Caki2 (cell line): ENCODE measurements around the gene NTN4. TPM values are rescaled to one million over a fixed set of nuclear protein-coding genes. Genes with fewer than 3 reads are reported as not detected.
"Not testable (repeated sequence)": the region's sequence is repeated elsewhere in the genome, so short reads cannot be mapped to it uniquely, and the experiment has no call there.

ENCODE experiments used
- DNase-seq: peaks from one replicate; pipeline ENCODE4 v3.0.0-alpha.2; 2015; ENCODE audit warnings: low read depth
- in situ Hi-C: cut with HindIII; loops from 2 replicates; pipeline ENCODE4 v1.10.0; 2016; ENCODE audit warnings: low sequenced_read_pairs, low pct_unique_long_range_greater_than_20kb, mixed read lengths
- total RNA-seq: library from RNA; depleted of rRNA; stranded (reverse); fragments of >200 nt; shearing (Covaris generic); gene quantifications from 2 replicates; pipeline ENCODE4 v1.2.3, GENCODE V29; 2014; ENCODE audit warnings: low replicate concordance

The NTN4 gene
- total RNA-seq, 1 experiment from 2014 or later: 91.7 TPM

- no peak for DNase-seq
- in situ Hi-C loops: no loop called here
Measured at GRCh38 chr12:95803817-95804216, 13.3 kb upstream of the NTN4 start.

DNA sequence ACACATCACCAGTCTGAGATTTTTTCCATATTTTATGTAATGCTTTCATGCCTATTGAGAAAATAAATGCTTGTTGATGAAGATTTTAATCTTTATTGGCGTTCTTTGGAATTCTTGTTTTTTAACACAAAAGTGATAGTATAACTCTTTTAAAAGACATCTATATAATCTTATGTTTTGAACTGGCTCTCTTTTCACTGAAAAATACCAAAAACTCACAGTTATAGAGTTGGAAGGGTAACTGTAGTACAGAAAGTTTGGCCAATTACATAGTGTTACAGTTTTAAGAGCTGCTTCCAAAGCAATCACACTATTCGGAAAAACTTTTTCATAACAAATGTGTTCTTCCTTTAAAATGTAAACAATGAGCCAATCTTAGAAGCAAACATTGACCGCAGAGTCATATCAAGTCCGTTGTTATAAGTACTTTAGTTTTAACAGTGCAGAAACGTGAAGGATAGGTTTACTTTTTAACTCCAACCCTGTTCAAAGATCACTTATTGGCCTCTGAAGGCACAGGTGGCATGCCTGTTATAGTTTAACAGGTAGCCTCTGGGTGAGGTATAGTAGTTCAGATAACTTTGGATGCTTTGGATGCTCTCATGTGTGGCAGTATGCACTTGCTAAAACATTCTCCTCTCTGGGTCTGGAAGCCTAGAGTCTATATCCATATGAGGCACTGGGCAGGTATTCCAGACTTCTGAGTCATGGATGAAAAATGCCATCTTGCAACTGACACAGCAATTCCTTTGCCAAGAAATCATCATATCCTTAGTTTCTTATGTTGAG, 12.1 kb upstream of the NTN4 start:
- peak; percentile 94 for DNase-seq
- in situ Hi-C loops: no loop called here

GRCh38 chr12:95796982-95797289, 6.4 kb upstream of the NTN4 start:
- in situ Hi-C loops: no loop called here
- no peak for DNase-seq

DNA sequence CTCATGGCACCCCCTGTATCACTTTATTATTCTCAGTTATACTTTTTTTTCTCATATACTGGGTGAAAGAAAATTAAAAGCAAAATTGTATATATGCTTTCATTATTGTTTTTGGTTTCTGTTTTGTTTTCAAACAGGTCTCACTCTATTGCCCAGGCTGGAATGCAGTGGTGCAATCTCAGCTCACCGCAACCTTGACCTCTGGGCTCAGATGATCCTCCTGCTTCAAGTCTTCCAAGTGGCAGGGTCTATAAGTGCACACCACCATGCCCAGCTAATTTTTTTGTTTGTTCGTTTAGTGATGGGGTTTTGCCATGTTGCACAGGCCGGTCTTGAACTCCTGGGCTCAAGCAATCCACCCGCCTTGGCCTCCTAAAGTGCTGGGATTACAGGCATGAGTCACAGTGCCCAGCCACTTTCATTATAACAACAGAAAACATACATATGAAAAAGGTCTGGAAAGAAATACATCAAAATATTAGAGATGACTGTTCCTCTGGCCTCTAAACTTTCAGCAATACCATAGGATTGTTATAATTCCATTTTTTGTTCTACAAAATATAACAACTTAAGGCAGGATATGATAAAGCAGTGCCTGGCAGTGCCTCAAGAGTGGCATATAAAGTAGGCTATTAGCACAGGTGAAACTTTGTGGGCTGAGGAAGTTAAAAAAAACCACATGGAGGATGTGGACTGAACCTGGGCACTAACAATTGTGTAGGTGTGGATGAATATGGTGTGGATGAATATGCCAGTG, 5.8 kb upstream of the NTN4 start:
- in situ Hi-C loops: no loop called here
- DNase-seq: peak; percentile 19

DNA sequence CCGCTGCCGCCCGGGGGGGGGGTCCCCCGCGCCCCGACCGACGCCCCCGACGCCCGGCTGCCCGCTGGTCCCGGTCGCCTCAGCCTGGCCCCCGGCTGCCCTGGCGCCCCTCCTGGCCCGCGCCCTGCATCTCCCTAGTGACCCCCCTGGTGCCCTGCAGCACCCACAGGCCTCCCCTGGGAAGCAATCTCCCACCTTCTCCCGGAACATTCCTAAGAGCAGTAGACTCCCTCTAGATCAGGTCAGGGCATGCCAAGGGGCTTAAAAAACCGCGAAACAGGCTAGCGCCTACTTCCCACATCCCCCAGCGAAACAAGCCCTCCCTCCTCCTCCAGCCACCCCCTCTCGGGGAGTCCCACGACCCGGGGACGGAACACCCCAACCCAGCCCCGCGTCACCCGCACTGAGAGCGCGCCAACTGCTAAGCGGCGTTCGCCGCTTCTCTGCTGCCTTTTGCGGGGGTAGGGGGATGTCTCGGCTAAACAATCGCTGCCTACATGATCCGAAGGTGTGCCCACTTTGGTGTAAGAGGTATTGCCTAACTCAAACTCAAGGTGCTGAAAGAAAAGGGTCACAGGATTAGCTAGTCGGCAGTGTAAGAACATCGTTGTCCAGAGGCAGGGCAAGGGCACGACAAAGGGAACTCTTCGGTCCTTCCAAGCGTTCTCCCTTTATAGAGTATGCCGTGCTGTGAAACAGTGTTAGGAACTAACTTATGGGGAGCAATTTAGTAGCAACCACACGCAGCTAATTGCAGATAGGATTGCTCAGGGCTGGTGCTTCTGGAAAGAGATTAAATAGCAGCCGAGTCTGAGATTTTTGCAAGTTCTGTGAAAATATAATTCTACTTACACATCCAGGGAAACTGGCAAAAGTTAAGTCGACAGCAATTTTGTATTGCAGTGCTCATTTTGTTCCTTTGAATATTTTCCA, 619 bp upstream of the NTN4 start:
- in situ Hi-C loops: no loop called here
- peak; percentile 55 for DNase-seq

- DNase-seq: peak; percentile 57
- in situ Hi-C loops: no loop called here
Measured at GRCh38 chr12:95789126-95790032, 1.2 kb downstream of the NTN4 start.

DNA sequence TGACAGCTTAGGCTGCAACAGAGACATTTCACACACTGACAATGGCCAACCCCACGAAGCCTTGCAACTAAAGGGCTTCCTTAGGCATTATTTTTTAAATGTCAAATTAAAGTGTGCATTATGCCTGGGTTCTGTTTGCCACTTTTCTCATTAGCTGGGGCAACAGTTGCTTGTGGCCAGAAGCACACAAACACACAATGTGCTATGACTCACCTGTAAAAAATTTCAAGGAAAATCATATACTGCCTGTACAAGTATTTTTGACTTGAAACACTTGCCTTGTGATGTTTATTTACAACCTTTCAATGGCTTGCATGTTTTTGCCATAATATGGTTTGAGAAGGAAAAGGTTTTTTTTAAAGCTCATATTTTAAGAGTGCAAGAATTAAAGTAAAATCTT, 1.9 kb downstream of the NTN4 start:
- in situ Hi-C loops: no loop called here
- peak; percentile 26 for DNase-seq

DNA sequence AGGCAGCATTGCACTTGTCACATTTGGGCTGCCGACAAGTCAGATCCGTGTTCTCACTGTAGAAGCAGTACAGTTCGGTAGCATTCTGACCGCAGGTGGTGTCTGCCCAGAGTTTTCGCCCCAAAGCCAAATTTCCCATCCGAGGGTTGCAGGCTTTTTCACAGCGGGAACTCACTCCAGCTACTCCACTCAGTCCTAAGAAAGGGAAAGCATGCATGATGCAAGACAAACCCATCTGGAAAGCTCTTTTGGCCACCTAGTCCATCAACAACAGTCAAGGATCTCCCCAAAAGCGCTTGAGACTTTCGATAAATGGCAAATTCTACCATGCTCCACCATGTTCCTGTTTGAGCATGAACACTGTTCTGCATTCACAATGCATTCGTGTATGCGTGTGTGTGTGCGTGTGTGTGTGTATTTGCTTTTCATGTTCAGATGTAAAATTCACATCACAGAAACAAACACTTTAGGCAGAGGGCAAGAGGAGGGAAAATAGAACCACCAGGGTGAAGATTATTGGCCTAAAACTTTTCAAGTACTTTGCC, 3.2 kb downstream of the NTN4 start:
- in situ Hi-C loops: no loop called here
- DNase-seq: no peak

GRCh38 chr12:95784915-95785314, 5.6 kb downstream of the NTN4 start:
- in situ Hi-C loops: no loop called here
- no peak for DNase-seq

DNA sequence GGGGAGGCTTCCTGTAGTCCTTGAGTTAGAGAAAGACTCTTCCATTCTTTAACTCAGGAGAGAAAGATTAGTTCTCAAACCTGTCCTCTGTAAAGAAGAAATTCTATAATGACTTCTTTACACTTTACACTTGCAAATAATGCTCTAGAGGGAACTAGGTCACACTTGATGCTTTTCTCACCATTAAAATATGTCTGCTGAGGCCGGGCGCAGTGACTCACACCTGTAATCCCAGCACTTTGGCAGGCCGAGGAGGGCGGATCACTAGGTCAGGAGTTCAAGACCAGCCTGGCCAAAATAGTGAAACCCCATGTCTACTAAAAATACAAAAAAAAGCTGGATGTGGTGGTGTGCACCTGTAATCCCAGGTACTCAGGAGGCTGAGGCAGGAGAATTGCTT, 6.3 kb downstream of the NTN4 start:
- DNase-seq: no peak
- in situ Hi-C loops: no loop called here

GRCh38 chr12:95775466-95775865, 15.1 kb downstream of the NTN4 start:
- in situ Hi-C loops, DNase-seq: not testable (repeated sequence)

GRCh38 chr12:95774311-95775045, 16.1 kb downstream of the NTN4 start:
- DNase-seq: no peak
- in situ Hi-C loops: no loop called here

DNA sequence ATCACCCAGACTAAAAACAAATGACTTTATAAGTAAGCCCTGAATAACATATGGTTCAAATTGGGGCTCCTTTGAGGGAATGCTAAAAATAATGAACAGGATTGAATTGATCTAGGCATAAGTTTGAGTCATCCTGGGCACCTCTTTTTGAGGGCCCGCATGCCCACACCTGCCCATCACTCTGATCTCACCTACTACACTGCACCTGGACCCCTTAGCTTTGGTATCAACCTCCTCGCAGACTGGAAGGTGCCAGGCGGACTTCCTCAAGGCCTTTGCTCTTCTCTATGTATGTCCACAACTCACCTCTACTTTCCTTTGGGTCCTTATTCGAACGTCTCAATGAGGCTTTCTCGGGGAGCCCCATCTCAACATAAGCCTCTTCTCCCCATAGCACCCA, 17.2 kb downstream of the NTN4 start:
- in situ Hi-C loops: no loop called here
- DNase-seq: no peak

- in situ Hi-C loops: no loop called here
- no peak for DNase-seq
Measured at GRCh38 chr12:95767703-95768102, 22.9 kb downstream of the NTN4 start.

DNA sequence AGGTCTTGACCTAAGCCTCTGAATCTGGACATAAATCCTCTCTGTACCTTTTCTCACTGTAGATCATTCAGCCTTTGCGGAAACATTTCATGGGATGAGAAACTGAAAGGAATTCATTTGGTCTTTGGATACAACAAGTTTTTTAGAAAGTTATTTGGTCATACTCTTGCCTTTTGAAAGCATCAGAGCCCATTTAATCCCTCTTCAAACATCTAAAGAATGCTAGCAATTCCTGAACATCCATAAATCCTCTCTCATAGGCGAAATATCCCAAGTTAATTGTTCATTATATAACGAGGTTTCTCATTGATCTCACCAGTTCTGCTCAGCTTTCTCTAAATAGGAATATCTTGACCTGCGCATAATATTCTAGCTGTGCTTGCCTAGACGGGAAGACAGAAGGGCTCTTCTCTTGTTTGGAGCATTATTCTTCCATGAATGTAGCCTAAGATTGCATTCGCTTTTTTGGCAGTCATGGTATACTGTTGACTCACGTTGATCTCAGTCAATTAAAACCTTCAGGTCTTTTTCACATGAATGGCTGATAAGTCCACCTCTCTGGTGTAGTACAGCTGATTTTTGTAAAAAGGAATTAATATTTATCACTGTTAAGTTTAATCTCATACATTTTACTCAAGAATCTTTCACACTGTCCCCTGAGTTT, 24.1 kb downstream of the NTN4 start:
- no peak for DNase-seq

DNA sequence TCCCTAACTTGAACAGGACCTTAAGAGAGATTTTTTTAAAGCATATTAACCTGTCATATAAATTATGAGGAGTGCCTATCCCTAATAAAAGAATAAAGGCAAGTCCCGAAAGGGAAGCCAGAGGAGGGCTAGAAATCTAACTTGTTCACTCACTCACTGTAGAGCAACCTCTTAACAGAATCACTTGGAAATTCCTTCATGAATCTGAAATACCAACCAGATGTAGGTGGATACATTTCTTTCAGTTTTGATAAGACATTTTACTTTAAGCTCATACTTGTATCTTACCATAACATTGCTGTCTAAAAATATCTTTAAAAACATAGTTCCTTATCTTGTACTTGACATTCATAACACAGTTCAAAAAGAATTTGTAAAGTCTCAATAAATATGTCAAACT, 25.7 kb downstream of the NTN4 start:
- in situ Hi-C loops: no loop called here
- DNase-seq: no peak

More for the DNA sequence above, 24.1 kb downstream of the NTN4 start:
- in situ Hi-C loops: no loop called here
